PFSK-1 (cell line): ENCODE data around the gene RASA3.

ENCODE experiments used
- FOXP2 ChIP-seq: optimal IDR thresholded peaks from 2 replicates; pipeline ENCODE3; 2011; ENCODE audit warnings: borderline replicate concordance, control low read depth, inconsistent platforms; ENCODE audit not compliant: insufficient read depth; ENCODE audit errors: extremely low read length, extremely low read depth
- POLR2AphosphoS5 ChIP-seq: IDR thresholded peaks from 2 replicates; pipeline ENCODE4 v1.6.1; 2012; ENCODE audit warnings: low read depth, mild to moderate bottlenecking, control low read depth, low read length, moderate library complexity
- REST ChIP-seq, 2 experiments: IDR thresholded peaks; 2 replicates each; pipeline versions ENCODE4 v1.6.1 to v1.8.0; 2011 to 2012; ENCODE audit warnings: low read depth in 2 of 2, low read length in 2 of 2, control low read depth in 1 of 2, inconsistent platforms in 1 of 2, mild to moderate bottlenecking in 1 of 2, moderate library complexity in 1 of 2; ENCODE audit not compliant: insufficient read depth in 1 of 2
- SIN3A ChIP-seq: IDR thresholded peaks from 2 replicates; pipeline ENCODE4 v1.6.1; 2012; ENCODE audit warnings: mild to moderate bottlenecking, low read length, moderate library complexity, borderline replicate concordance; ENCODE audit not compliant: insufficient read depth
- TAF1 ChIP-seq: IDR thresholded peaks from 2 replicates; pipeline ENCODE4 v1.6.1; 2012; ENCODE audit warnings: low read length, control low read depth, borderline replicate concordance; ENCODE audit not compliant: insufficient read depth

Gene RASA3

GRCh38 chr13:114021464-114022308 lies 110.7 kb downstream of the RASA3 start:
- no peak for TF ChIP-seq SIN3A
- no peak for TF ChIP-seq REST (IDR thresholded peaks at IDR 0.05; ENCODE audit: insufficient read depth in 1 of 2, low read depth in 2 of 2, low read length in 2 of 2)
- TF ChIP-seq FOXP2: no peak
- no peak for TF ChIP-seq POLR2AphosphoS5
- TF ChIP-seq TAF1: no peak

GRCh38 chr13:114020750-114021463 lies 111.5 kb downstream of the RASA3 start:
- TF ChIP-seq SIN3A (no peak), POLR2AphosphoS5 (no peak), REST (IDR thresholded peaks at IDR 0.05; ENCODE audit: insufficient read depth in 1 of 2, low read depth in 2 of 2, low read length in 2 of 2) (no peak), TAF1 (no peak), FOXP2 (no peak)

- TF ChIP-seq FOXP2 (no peak), TAF1 (no peak), SIN3A (no peak), REST (IDR thresholded peaks at IDR 0.05; ENCODE audit: insufficient read depth in 1 of 2, low read depth in 2 of 2, low read length in 2 of 2) (no peak), POLR2AphosphoS5 (no peak)
These were observed 113.1 kb downstream of the RASA3 start for GRCh38 chr13:114019367-114019766.

- no peak for TF ChIP-seq REST (IDR thresholded peaks at IDR 0.05; ENCODE audit: insufficient read depth in 1 of 2, low read depth in 2 of 2, low read length in 2 of 2)
- no peak for TF ChIP-seq POLR2AphosphoS5
- no peak for TF ChIP-seq FOXP2
- TF ChIP-seq SIN3A: no peak
- no peak for TF ChIP-seq TAF1
These were observed 113.9 kb downstream of the RASA3 start for GRCh38 chr13:114018461-114019055.
